ENCODE results near the gene ALKBH7.
"Not testable (repeated sequence)": the region's sequence is repeated elsewhere in the genome, so short reads cannot be mapped to it uniquely, and the experiment has no call there.

Gene ALKBH7, protein sequence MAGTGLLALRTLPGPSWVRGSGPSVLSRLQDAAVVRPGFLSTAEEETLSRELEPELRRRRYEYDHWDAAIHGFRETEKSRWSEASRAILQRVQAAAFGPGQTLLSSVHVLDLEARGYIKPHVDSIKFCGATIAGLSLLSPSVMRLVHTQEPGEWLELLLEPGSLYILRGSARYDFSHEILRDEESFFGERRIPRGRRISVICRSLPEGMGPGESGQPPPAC

DNA sequence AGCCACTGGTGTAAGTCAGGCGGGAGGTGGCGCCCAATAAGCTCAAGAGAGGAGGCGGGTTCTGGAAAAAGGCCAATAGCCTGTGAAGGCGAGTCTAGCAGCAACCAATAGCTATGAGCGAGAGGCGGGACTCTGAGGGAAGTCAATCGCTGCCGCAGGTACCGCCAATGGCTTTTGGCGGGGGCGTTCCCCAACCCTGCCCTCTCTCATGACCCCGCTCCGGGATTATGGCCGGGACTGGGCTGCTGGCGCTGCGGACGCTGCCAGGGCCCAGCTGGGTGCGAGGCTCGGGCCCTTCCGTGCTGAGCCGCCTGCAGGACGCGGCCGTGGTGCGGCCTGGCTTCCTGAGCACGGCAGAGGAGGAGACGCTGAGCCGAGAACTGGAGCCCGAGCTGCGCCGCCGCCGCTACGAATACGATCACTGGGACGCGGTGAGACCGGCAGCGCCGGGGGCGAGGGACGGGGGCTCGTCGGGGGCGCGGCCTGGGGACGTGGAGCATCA lies at the start of gene ALKBH7:
ALKBH7 (plus strand) TSS at position 201 of the 502 bp plus-strand sequence; CDS start at position 228, 27 bp downstream.
- DNase-seq (ENCODE audit: low read depth, low spot score) = peak; percentile 98

DNA sequence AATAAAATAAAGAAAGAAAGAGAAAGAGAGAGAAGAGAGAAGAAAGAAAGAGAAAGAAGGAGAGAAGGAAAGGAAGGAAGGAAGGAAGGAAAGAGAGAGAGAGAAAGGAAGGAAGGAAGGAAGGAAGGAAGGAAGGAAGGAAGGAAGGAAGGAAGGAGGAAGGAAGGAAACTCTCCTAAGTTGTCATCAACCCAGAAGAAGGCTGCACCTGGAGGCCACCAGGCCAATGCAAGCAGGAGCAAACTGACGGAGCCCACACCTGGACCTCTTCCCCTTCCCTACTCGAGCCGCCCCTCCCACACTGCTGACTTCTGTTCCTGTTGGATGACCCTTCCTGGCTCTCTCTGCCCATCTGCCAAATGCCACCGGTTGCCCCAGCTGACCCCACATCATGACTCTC lies 47.8 kb upstream of the ALKBH7 start:
- DNase-seq (ENCODE audit: low read depth, low spot score) = no peak

DNA sequence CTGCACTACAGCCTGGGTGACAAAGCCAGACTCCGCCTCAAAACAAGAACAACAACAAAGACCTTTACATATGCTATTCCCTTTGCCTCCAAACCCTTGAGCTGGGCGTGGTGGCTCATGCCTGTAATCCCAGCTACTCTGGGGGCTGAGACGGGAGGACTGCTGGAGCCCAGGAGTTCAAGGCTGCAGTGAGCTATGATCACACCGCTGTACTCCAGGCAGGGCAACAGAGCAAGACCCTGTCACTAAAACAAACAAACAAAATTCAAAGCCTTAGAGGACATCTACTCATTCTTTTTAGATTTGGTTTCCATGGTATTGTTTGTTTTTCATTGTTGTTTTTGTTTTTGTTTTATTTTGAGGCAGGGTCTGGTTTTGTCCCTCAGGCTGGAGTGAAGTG lies 47.0 kb upstream of the ALKBH7 start:
- no peak for DNase-seq (ENCODE audit: low read depth, low spot score)

DNA sequence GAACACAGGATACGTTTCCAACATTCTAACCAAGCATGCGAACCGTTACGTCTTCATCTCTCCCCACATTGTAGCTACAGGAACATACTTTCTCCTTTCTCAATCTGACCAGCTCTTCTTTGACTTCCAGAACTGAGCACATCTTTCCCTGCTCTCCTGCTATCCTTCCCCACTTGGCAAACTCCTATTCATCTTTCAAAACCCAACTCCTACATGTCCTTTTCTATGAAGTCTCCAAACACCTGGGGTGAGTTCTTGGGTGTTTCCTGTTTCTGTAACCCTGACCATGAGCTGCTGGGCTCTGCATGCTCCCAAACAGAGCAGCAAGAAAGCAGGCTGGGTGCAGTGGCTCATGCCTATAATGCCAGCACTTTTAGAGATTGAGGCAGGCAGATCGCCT lies 45.8 kb upstream of the ALKBH7 start:
- no peak for DNase-seq (ENCODE audit: low read depth, low spot score)

DNA sequence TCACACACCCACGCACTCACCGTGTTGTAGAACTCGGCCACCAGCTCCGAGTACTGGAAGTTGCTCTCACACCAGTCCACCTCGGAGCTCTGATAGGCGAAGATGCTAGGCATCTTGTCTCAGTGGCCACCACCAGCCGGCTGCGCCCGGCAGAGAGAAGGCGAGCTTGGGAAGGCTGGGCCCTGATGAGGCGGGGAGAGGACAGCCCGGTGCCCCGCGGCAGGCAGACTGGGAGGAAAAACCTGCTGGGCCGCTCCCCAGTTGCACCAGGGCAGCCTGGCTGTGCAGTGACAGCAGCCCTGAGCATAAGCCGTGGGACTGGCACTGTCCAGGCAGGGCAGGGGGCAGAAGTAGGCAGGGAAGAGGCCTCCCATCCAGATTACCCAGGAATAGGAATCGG lies 39.2 kb upstream of the ALKBH7 start, which contains the start of gene ACER1:
ACER1 (minus strand) TSS at position 174 of the 400 bp plus-strand sequence; CDS start at position 113, 61 bp downstream.
- no peak for DNase-seq (ENCODE audit: low read depth, low spot score)

DNA sequence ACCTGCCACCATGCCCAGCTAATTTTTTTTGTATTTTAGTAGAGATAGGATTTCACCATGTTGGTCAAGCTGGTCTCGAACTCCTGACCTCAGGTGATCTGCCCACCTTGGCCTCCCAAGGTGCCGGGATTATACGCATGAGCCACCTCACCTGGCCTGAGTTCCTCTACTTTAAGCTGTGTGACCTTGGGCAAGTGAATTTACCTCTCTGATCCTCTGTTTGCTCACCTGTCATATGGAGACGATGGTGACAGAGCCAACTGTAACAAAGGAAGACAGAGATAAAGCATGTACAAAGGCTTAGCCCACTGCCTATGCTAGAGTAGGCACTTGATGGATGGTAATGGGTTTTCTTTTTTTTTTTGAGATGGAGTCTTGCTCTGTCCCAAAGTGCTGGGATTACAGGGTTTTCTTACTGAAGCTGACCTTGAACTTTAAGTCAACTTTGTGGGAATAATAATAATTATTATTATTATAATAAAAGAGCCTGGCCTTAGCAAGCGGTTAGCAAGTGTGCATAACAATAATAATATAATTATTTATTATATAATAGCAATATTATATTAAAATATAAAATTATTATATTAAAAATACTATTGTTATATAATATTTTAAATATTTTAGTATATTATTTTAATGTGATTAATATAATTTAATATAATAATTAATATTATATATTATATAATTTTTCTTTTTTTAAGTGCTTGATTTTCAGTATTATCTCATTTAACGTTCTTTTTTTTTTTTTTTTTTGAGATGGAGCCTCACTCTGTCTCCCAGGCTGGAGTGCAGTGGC lies 37.9 kb upstream of the ALKBH7 start:
- DNase-seq (ENCODE audit: low read depth, low spot score) = no peak

DNA sequence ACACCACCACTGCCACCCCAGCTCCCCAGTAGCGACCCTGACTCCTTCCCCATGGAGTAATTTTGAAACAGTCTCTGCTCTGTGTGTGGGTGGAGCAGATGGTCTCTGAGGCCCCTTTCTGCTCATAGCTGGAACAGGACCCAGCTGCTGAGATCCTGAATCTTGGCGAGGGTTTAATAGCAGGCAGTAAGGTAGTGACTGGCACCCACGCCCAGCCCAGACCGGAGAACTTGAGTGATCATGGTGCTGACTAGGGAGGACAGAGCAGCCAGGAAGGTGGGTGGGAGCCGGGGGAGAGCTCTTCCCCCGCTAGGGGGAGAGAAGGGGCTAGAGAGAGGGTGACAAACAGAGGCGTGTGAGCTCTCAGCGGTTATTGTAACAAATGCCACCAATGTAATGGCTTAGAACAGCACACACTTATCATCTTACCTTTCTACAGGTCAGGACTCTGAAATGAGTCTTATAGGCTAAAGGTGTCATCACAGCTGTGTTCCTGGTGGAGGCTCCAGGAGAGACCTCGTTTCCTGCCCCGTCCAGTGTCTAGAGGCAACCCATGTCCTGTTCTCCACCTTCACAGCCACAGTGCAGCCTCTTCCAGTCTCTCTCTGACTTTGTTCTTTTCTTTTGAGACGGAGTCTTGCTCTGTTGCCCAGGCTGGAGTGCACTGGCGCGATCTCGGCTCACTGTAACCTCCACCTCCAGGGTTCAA lies 31.9 kb upstream of the ALKBH7 start:
- no peak for DNase-seq (ENCODE audit: low read depth, low spot score)

DNA sequence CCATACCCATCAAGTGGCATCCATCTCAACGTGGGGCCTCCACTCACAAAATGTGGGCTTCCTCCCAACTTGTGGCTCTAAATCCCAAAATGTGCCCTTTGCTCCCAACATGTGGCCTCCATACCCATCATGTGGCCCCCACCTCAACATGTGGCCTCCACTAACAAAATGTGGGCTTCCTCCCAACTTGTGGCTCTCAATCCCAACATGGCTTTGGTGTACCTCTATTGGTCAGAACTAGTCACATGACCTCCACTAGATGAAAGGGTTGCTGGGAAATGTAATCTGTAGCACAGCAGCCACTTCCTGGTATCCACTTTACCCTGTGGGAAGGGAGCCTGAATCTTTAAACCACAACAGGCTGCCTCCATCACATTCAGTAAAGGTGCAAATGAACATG lies 29.1 kb upstream of the ALKBH7 start:
- no peak for DNase-seq (ENCODE audit: low read depth, low spot score)

DNA sequence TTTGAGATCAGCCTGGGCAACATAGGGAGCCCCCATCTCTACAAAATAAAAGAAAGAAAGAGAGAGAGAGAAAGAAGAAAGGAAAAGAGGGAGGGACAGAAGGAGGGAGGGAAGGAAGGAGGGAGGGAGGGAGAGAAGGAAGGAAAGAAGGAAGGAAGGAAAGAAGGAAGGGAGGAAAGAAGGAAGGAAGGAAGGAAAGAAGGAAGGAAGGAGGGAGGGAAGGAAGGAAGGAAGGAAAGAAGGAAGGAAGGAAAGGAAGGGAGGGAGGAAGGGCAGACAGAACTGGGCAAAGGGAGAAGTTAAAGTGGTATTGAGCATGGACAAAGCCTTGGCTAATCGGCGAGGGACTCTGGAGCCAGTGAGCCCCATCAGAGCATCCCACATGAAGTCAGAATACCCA lies 23.3 kb upstream of the ALKBH7 start:
- DNase-seq (ENCODE audit: low read depth, low spot score) = not testable (repeated sequence)

DNA sequence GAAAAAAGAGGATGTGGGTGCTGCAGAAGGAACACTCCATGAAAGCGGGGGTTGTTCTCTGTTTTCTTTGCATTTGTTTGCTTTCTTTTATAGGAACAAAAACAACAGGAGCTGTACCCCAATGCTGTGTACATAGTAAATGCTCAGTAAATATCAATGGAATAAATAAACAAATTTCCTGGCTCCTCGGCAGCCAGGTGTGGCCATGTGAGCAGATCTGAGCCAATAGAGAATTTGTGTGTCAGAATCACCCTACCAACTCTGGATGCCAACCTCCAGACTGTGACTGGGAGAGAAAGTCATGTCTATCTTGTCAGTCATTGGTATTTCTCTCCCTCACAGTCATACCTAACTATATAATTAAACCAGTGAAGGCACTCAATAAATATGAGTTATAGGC lies 21.9 kb upstream of the ALKBH7 start:
- no peak for DNase-seq (ENCODE audit: low read depth, low spot score)

DNA sequence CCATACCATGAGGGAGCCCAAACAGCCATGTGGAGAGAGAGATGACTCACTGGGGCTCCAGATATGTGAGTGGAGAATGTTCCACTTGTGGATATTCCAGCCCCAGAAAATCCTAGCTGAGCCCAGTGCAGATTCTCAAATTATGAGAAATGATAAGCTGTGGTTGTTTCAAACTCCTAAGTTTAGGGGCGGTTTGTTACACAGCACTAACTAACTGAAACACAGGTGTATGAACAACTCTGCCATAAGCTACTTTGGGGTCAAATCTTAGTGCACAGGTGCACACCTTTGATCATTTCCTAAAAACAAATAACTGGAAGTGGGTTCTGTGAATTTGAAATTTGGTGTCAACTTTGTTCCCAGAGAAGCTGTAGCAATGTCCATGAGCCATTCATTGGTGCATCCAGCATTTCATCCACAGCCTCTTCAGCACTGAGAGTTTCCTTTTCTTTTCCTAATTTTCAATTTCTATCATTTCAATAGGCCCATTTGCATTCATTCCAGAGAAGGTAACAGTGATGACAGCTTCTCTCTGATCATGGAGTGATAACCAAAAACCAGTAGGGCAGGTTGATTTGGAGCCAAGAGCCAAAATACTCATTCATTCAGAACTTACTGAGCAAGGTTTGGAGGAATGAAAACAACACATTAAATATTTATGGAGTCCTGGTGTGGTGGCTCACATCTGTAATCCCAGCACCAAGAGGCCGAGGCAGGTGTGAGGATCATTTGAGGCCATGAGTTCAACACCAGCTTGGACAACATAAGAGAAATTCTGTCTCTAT lies 20.0 kb upstream of the ALKBH7 start:
- no peak for DNase-seq (ENCODE audit: low read depth, low spot score)

DNA sequence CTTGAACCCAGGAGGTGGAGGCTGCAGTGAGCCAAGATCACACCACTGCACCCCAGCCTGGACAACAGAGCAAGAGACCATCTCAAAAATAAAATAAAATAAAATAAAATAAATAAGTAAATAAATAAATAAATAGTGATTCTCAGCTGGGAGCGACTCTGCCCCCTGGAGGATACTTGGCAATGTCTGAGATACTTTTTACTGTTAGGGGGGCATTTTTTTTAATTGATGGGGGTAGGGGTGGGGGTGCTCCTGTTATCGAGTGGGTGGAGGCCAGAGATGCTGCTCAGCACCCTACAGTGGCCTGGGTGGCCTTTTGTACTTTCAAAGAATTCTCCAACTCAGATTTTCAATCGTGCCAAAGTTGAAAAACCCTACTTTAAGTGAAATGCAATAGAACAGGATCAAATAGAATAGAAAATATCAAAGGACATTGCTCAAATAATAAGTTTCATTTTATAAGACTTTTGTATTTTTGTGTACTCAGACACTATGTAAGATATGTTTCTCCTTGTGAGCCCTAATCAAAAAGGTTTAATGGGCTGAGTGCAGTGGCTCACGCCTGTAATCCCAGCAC lies 18.4 kb upstream of the ALKBH7 start:
- DNase-seq (ENCODE audit: low read depth, low spot score) = no peak

DNA sequence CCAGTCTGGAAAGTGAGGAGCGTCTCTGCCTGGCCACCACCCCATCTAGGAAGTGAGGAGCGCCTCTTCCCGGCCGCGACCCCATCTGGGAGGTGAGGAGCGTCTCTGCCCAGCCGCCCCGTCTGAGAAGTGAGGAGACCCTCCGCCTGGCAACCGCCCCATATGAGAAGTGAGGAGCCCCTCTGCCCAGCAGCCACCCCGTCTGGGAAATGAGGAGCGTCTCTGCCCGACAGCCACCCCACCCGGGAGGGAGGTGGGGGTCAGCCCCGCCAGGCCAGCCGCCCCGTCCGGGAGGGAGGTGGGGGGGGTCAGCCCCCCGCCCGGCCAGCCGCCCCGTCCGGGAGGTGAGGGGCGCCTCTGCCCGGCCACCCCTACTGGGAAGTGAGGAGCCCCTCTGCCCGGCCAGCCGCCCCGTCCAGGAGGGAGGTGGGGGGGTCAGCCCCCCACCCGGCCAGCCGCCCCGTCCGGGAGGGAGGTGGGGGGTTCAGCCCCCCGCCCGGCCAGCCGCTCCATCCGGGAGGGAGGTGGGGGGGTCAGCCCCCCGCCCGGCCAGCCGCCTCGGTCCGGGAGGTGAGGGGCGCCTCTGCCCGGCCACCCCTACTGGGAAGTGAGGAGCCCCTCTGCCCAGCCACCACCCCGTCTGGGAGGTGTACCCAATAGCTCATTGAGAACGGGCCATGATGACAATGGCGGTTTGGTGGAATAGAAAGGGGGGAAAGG lies 17.1 kb upstream of the ALKBH7 start:
- not testable (repeated sequence) for DNase-seq (ENCODE audit: low read depth, low spot score)

DNA sequence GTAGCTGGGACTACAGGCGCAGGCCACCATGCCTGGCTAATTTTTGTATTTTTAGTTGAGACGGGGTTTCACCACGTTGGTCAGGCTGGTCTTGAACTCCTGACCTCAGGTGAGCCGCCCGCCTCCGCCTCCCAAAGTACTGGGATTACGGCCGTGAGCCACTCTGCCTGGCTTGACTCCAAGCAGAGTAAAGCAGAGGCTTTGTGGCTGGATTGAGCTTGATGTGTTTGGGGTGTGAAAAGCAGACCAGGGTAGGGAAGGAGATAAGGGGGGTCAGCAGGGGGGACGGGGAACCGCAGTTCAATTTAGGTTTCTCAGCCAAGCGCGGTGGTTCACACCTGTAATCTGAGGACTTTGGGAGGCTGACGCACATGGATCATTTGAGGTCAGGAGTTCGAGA lies 15.4 kb upstream of the ALKBH7 start:
- no peak for DNase-seq (ENCODE audit: low read depth, low spot score)

DNA sequence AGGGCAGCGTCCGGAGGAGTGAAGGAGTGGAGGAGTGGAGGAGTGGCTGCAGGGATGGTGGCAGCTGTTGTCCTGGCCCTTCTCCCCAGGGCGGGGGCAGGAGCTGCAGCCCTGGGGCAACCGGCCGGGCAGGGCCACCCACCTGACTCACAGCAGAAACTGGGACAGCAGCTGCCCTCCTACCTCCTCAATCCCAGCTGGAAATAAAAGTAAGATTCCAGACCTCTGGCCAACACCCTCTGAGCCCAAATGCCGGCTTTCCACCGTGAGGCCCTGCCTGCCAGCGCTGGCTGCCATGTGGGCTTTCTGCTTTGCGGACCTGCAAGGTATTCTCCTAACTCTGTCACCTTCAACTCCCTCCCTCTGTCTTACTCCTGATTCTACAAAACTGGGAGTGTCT lies 14.6 kb upstream of the ALKBH7 start:
- no peak for DNase-seq (ENCODE audit: low read depth, low spot score)

DNA sequence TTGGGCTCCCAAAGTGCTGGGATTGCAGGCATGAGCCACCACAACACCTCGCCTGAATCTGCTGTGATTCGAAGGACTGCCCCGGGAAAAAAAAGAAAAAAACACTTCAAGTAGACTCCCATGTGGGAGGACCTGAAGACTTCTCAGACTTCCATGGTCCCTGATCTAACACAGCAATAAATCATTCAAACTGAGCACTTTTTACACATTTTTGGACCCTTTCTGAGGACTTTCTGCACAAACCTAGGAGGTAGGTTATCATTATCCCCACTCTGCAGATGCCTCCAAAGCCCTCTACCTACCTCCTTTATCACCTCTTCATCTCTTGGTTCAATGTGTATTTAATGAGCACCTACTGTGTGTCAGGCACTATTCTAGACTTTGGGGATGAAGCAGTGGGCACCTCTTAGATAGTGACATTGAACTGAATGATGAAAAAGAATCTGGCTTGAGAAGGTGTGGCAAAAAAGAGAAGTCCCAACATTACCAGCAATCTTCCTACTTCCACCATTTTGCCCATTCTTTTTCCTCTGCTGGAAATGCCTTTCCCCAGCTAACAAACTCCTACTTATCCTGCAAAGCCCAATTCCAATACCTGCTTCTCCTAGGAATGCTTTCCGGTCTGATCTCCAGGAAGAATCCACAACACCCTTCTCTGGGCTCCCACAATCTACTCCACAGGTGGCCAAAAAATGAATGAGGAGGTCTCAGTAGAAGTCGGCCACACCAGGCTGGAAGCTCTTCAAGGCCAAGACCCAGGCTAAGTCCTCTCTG lies 12.8 kb upstream of the ALKBH7 start:
- DNase-seq (ENCODE audit: low read depth, low spot score) = no peak

DNA sequence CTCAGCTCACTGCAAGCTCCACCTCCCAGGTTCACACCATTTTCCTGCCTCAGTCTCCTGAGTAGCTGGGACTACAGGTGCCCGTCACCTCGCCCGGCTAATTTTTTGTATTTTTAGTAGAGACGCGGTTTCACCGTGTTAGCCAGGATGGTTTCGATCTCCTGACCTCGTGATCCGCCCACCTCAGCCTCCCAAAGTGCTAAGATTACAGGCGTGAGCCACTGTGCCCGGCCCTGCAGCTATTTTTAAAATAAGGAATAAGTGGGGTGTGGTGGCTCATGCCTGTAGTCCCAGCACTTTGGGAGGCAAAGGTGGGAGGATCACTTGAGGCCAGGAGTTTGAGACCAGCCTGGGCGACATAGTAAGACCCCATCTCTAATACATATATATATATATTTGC lies 12.1 kb upstream of the ALKBH7 start:
- DNase-seq (ENCODE audit: low read depth, low spot score) = not testable (repeated sequence)

DNA sequence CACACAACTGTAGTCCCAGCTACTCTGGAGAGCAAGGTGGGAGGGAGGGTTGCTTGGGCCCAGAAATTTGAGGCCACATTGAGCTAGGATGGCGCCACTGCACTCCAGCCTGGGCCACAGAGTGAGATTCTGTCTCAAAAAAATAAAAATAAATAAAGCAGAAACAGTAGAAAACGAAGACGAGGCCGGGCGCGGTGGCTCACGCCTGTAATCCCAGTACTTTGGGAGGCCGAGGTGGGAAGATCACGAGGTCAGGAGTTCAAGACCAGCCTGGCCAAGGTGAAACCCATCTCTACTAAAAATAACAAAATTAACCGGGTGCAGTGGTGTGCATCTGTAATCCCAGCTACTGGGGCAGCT lies 11.8 kb upstream of the ALKBH7 start:
- not testable (repeated sequence) for DNase-seq (ENCODE audit: low read depth, low spot score)

DNA sequence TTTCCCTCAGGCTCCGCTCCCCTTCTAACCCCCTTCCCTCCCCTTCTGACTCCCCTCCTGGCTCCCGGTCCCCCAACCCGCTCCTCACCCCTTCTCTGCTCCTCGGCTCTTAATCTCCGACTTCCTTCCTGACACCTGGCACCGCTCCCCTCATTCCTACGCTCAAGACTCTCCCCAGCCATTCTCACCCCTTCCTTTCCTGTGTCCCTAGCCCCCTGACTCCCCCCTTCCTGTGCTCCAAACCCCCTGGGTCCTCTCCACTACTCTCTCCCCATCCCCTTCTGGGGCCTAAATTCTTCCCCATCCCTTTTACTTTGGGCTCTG lies 10.6 kb upstream of the ALKBH7 start:
- no peak for DNase-seq (ENCODE audit: low read depth, low spot score)

DNA sequence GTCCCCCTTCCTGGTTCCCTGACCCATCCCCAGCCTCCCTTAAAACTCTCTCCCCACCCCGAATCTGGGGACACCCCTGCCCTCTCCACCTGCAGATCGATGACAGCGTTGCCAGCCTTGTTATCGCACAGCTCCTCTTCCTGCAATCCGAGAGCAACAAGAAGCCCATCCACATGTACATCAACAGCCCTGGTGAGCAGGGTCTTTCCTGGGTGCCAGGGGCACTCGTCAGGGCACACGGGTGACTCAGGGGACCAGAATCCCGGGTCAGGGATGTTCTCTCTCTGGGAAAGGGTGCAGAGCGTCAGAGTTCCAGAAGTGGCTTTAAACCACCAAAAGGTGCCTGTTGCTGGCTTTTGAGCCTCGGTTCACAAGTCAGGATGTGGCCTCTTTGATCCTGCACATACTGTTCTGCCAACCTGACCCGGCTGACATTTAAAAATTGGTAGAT lies 10.2 kb upstream of the ALKBH7 start:
- no peak for DNase-seq (ENCODE audit: low read depth, low spot score)

Measured in brain pericyte (primary cell).